SK-N-SH treated with all-trans-retinoic acid at 6 μM for 48 hours (cell line): Measurements from ENCODE around the gene NONO.
"Not testable (repeated sequence)": the region's sequence is repeated elsewhere in the genome, so short reads cannot be mapped to it uniquely, and the experiment has no call there.

Experiments used
- ATAC-seq: fragments of 200-7000 bp; cut with Tn5 transposase; 3 replicates; pipeline ENCODE4 v1.9.1; 2020; ENCODE audit warnings: mild to moderate bottlenecking, moderate library complexity
- ARNTL ChIP-seq: fragments of 450-650 bp; formaldehyde crosslinking; IDR thresholded peaks from 2 replicates; pipeline ENCODE4 v1.5.0; 2020; ENCODE audit warnings: low read depth, mild to moderate bottlenecking, moderate library complexity, borderline replicate concordance
- BACH2 ChIP-seq: fragments of 250-450 bp; sonication (Bioruptor Pico); IDR thresholded peaks from 2 replicates; pipeline ENCODE4 v1.9.0; 2021; ENCODE audit warnings: mild to moderate bottlenecking, borderline replicate concordance
- CREB5 ChIP-seq: fragments of 250-450 bp; sonication (Bioruptor Pico); IDR thresholded peaks from 2 replicates; pipeline ENCODE4 v1.5.1; 2020; ENCODE audit warnings: low read depth, mild to moderate bottlenecking, moderate library complexity
- CSDC2 ChIP-seq: fragments of 250-450 bp; sonication (Bioruptor Pico); IDR thresholded peaks from 2 replicates; pipeline ENCODE4 v1.5.0; 2020; ENCODE audit warnings: mild to moderate bottlenecking, moderate library complexity
- CSRNP3 ChIP-seq: fragments of 250-450 bp; sonication (Bioruptor Pico); IDR thresholded peaks from 2 replicates; pipeline ENCODE4 v1.5.1; 2021; ENCODE audit warnings: mild to moderate bottlenecking, moderate library complexity
- PATZ1 ChIP-seq: fragments of 250-450 bp; sonication (Bioruptor Pico); IDR thresholded peaks from 2 replicates; pipeline ENCODE4 v1.8.0; 2020; ENCODE audit warnings: mild to moderate bottlenecking, moderate library complexity, borderline replicate concordance
- POU6F1 ChIP-seq: fragments of 250-450 bp; sonication (Bioruptor Pico); IDR thresholded peaks from 2 replicates; pipeline ENCODE4 v1.8.0; 2021; ENCODE audit warnings: low read depth, mild to moderate bottlenecking, moderate library complexity, borderline replicate concordance
- PPARA ChIP-seq: fragments of 250-450 bp; sonication (Bioruptor Pico); IDR thresholded peaks from 2 replicates; pipeline ENCODE4 v1.5.0; 2020; ENCODE audit warnings: mild to moderate bottlenecking, borderline replicate concordance
- RARB ChIP-seq: fragments of 250-450 bp; sonication (Bioruptor Pico); IDR thresholded peaks from 2 replicates; pipeline ENCODE4 v1.8.0; 2021; ENCODE audit warnings: mild to moderate bottlenecking, moderate library complexity
- TCF4 ChIP-seq: fragments of 250-450 bp; sonication (Bioruptor Pico); IDR thresholded peaks from 2 replicates; pipeline ENCODE4 v1.8.0; 2021; ENCODE audit warnings: mild to moderate bottlenecking, moderate library complexity, borderline replicate concordance
- TOX ChIP-seq: fragments of 250-450 bp; sonication (Bioruptor Pico); IDR thresholded peaks from 2 replicates; pipeline ENCODE4 v1.8.0; 2021; ENCODE audit warnings: mild to moderate bottlenecking, moderate library complexity, borderline replicate concordance
- TSHZ2 ChIP-seq: fragments of 250-450 bp; sonication (Bioruptor Pico); IDR thresholded peaks from 2 replicates; pipeline ENCODE4 v1.5.0; 2020; ENCODE audit warnings: mild to moderate bottlenecking, moderate library complexity
- ZC3H10 ChIP-seq: fragments of 250-450 bp; sonication (Bioruptor Pico); IDR thresholded peaks from 2 replicates; pipeline ENCODE4 v1.5.1; 2021; ENCODE audit warnings: mild to moderate bottlenecking, moderate library complexity
- ZFP3 ChIP-seq: fragments of 250-450 bp; sonication (Bioruptor Pico); IDR thresholded peaks from 2 replicates; pipeline ENCODE4 v1.5.0; 2020; ENCODE audit warnings: mild to moderate bottlenecking, moderate library complexity
- ZFP30 ChIP-seq: fragments of 450-650 bp; formaldehyde crosslinking; IDR thresholded peaks from 2 replicates; pipeline ENCODE4 v1.5.0; 2022; ENCODE audit warnings: mild to moderate bottlenecking, moderate library complexity
- ZNF565 ChIP-seq: fragments of 450-650 bp; formaldehyde crosslinking; conservative IDR thresholded peaks from 2 replicates; pipeline ENCODE4 v1.5.0; 2020; ENCODE audit warnings: low read depth, mild to moderate bottlenecking, moderate library complexity
- ZNF70 ChIP-seq: fragments of 450-650 bp; formaldehyde crosslinking; IDR thresholded peaks from 2 replicates; pipeline ENCODE4 v1.5.0; 2020; ENCODE audit warnings: mild to moderate bottlenecking, moderate library complexity
- ZNF8 ChIP-seq: fragments of 450-650 bp; formaldehyde crosslinking; IDR thresholded peaks from 2 replicates; pipeline ENCODE4 v1.5.0; 2020; ENCODE audit warnings: mild to moderate bottlenecking, moderate library complexity

The NONO gene

GRCh38 chrX:71296806-71297205 lies 13.4 kb downstream of the NONO start (continued):
- TF ChIP-seq PATZ1 (no peak), TOX (CRISPR knock-in tag) (no peak), ZNF70 (no peak), ZC3H10 (CRISPR knock-in tag) (no peak), ZNF8 (CRISPR knock-in tag) (no peak), PPARA (CRISPR knock-in tag) (no peak), CREB5 (CRISPR knock-in tag) (no peak), BACH2 (CRISPR knock-in tag) (no peak)

GRCh38 chrX:71298119-71298518 lies 14.7 kb downstream of the NONO start:
- TF ChIP-seq RARB (CRISPR knock-in tag) (no peak), ZNF8 (CRISPR knock-in tag) (no peak), ARNTL (CRISPR knock-in tag) (no peak)
- TF ChIP-seq, all 23 proteins: peak for 0
- ATAC-seq, result no peak

- ATAC-seq, result not testable (repeated sequence)
These were observed 16.6 kb downstream of the NONO start for GRCh38 chrX:71300064-71300463.

GRCh38 chrX:71300495-71300894 lies 17.1 kb downstream of the NONO start:
- not testable (repeated sequence) for ATAC-seq

GRCh38 chrX:71301195-71301924 lies 17.9 kb downstream of the NONO start, which contains the start of gene ITGB1BP2:
Gene ITGB1BP2, plus strand, starts transcription at chrX:71301750. Its CDS starts 57 bp downstream, at chrX:71301807.
- TF ChIP-seq PATZ1 (peak; percentile 31; the same call in 1 of the 2 replicates), RARB (CRISPR knock-in tag) (no peak), POU6F1 (CRISPR knock-in tag) (no peak), CSRNP3 (CRISPR knock-in tag) (peak; percentile 35; the same call in 1 of the 2 replicates)
- TF ChIP-seq, all 23 proteins: peak for 2
- ATAC-seq, result peak; percentile 44

GRCh38 chrX:71302461-71303213 lies 19.2 kb downstream of the NONO start:
- ATAC-seq, result peak; percentile 16
- TF ChIP-seq CSDC2 (CRISPR knock-in tag), result no peak
- TF ChIP-seq CREB5 (CRISPR knock-in tag), result no peak
- TF ChIP-seq ZNF565, result no peak
- TF ChIP-seq TSHZ2 (CRISPR knock-in tag), result no peak
- no peak for TF ChIP-seq ZFP30 (CRISPR knock-in tag)
- TF ChIP-seq BACH2 (CRISPR knock-in tag), result no peak
- no peak for TF ChIP-seq TCF4 (CRISPR knock-in tag)
- no peak for TF ChIP-seq ZFP3
